Esophagus muscularis mucosa (tissue), 4 donors: Measurements from ENCODE around the gene METTL26.

ENCODE experiments used
- EP300 ChIP-seq: sonication (generic); formaldehyde crosslinking; IDR thresholded peaks from one replicate; pipeline ENCODE4 v1.6.1; 2017; ENCODE audit warnings: antibody characterized with exemption
- POLR2A ChIP-seq: fragments of 450-650 bp; IDR thresholded peaks from one replicate; pipeline ENCODE4 v1.6.1; 2017; ENCODE audit warnings: antibody characterized with exemption, moderate library complexity, mild to moderate bottlenecking, low read depth
- TF ChIP-seq, protein P1 (sequence below), 3 experiments: fragments of 200-600 bp in 2 of 3; fragments of 450-650 bp in 1 of 3; sonication (generic) in 2 of 3; IDR thresholded peaks; one replicate each; pipeline ENCODE4 v1.5.1; 2017 to 2019; ENCODE audit warnings: antibody characterized with exemption in 3 of 3, mild to moderate bottlenecking in 2 of 3, moderate library complexity in 1 of 3

DNA sequence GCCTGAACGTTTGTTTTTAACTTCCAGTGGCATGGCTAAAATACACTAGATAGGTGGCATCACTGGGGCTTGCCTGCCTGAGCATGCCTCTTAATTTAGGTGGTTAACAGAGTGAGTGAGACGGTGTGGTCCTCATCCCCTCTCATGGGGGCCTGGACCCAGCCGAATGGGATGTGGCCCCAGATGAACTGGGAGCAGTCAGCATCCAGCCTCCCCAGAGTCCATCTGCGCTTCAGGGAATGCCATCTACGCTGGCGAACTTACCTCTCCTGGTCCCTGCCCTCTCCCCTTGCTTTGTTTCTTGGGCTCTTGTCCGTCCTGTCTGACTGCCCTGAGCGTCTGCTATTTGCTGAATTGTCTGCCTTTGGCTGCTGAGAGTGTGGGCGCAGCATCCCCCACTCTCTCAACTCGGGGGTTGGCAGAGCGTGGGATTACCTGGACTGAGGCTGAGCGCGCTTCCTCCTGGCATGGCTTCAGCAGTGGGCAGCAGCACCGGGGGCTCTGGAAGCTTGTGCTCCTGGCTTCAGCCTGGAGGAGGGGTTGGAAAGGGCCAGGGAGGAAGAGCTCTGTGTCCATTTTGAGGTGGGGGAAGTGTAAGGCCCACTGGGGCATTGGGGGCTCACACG lies 44.1 kb downstream of the METTL26 start:
- TF ChIP-seq, protein P1, sequence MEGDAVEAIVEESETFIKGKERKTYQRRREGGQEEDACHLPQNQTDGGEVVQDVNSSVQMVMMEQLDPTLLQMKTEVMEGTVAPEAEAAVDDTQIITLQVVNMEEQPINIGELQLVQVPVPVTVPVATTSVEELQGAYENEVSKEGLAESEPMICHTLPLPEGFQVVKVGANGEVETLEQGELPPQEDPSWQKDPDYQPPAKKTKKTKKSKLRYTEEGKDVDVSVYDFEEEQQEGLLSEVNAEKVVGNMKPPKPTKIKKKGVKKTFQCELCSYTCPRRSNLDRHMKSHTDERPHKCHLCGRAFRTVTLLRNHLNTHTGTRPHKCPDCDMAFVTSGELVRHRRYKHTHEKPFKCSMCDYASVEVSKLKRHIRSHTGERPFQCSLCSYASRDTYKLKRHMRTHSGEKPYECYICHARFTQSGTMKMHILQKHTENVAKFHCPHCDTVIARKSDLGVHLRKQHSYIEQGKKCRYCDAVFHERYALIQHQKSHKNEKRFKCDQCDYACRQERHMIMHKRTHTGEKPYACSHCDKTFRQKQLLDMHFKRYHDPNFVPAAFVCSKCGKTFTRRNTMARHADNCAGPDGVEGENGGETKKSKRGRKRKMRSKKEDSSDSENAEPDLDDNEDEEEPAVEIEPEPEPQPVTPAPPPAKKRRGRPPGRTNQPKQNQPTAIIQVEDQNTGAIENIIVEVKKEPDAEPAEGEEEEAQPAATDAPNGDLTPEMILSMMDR (IDR thresholded peaks at IDR 0.05): no peak
- TF ChIP-seq EP300: no peak
- no peak for TF ChIP-seq POLR2A
